Chondrocyte (in vitro differentiated cells): ENCODE measurements around the gene MAPK8. TPM values are rescaled to one million over a fixed set of nuclear protein-coding genes. Genes with fewer than 3 reads are reported as not detected.

ENCODE experiments used
- DNase-seq: peaks from one replicate; pipeline ENCODE4 v3.0.0; 2021; ENCODE audit warnings: mixed read lengths, low spot score
- H3K27ac Mint-ChIP-seq: one replicate; pipeline ENCODE4 v1.8.0; 2021; ENCODE audit warnings: mild to moderate bottlenecking, moderate library complexity, mixed read lengths; ENCODE audit not compliant: unreplicated experiment
- H3K27me3 Mint-ChIP-seq: 2 replicates; pipeline ENCODE4 v1.8.0; 2021; ENCODE audit warnings: low read depth, mixed read lengths
- H3K36me3 Mint-ChIP-seq: 2 replicates; pipeline ENCODE4 v1.8.0; 2021; ENCODE audit warnings: low read depth, mixed read lengths
- H3K4me1 Mint-ChIP-seq: 2 replicates; pipeline ENCODE4 v1.8.0; 2021; ENCODE audit warnings: low read depth, mild to moderate bottlenecking, mixed read lengths
- H3K4me3 Mint-ChIP-seq: one replicate; pipeline ENCODE4 v1.8.0; 2021; ENCODE audit warnings: mild to moderate bottlenecking, moderate library complexity, mixed read lengths; ENCODE audit not compliant: unreplicated experiment
- H3K9me3 Mint-ChIP-seq: 2 replicates; pipeline ENCODE4 v1.8.0; 2021; ENCODE audit warnings: low read depth, mixed read lengths
- CTCF ChIP-seq: fragments of 200-600 bp; sonication (generic); IDR thresholded peaks from 2 replicates; pipeline ENCODE4 v1.5.0; 2021; ENCODE audit warnings: antibody characterized with exemption, mild to moderate bottlenecking, moderate library complexity
- total RNA-seq: library from RNA; stranded (reverse); gene quantifications from 3 replicates; pipeline ENCODE4 v1.2.1, GENCODE V29; 2021

The MAPK8 gene
- total RNA-seq, 1 donor from 2014 or later, result 43.4 TPM

DNA sequence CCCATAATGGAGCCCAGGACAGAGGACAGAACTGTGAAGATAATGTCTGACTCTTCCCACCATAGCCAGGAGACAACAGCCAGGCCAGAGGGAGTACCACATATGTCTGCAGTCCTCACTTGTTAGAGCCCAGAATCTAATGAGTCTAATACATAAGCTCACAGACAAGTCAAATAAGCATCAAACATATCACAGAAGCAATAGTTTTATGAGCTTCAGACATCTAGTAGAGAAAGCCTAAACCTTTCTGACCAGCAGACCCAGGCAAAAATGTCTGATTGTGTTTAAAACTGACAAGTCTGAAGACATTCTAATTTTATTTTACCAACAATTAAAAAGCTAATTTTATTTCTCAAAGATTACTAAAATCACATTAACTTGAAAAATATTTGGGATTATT, 75.5 kb downstream of the MAPK8 start:
- H3K27me3 Mint-ChIP-seq, result no peaks in the 10 kb centered on the region
- TF ChIP-seq CTCF, result no peak
- H3K27ac Mint-ChIP-seq, result no peak overlapping the region
- H3K4me1 Mint-ChIP-seq, result peaks cover 29% of the 10 kb centered on the region
- DNase-seq, result no peak
- H3K36me3 Mint-ChIP-seq, result peaks cover 3% of the 10 kb centered on the region
- H3K4me3 Mint-ChIP-seq, result no peak overlapping the region
- peaks cover 3% of the 10 kb centered on the region for H3K9me3 Mint-ChIP-seq

DNA sequence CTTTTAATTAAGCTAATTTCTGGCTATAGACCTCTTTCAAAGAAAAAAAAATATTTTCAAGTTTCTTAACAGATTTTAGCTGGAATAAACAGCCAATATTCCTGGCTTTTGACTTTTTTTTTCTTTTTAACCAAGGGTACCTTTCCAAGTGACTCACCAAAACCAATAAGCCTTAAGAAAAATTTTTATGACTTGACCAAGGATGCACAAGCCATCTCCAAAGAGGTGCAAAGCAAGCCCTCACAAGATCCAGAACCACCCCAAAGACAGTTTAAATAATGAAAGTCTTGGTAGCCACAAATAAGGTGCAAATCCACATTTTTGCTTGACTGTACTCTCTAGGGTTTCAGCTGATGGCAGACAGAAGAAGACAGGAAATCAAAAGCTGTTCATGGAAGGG, 76.5 kb downstream of the MAPK8 start:
- no peak for TF ChIP-seq CTCF
- Mint-ChIP-seq H3K9me3 (peaks cover 3% of the 10 kb centered on the region), H3K4me1 (peaks cover 28% of the 10 kb centered on the region), H3K36me3 (peaks cover 3% of the 10 kb centered on the region), H3K27me3 (no peaks in the 10 kb centered on the region), H3K4me3 (no peak overlapping the region), H3K27ac (no peak overlapping the region)
- no peak for DNase-seq

GRCh38 chr10:48383393-48383792, 76.9 kb downstream of the MAPK8 start:
- DNase-seq, result no peak
- Mint-ChIP-seq H3K27me3 (no peaks in the 10 kb centered on the region), H3K27ac (no peak overlapping the region), H3K9me3 (peaks cover 3% of the 10 kb centered on the region), H3K4me1 (peaks cover 24% of the 10 kb centered on the region), H3K36me3 (peaks cover 3% of the 10 kb centered on the region), H3K4me3 (no peak overlapping the region)
- TF ChIP-seq CTCF, result no peak

DNA sequence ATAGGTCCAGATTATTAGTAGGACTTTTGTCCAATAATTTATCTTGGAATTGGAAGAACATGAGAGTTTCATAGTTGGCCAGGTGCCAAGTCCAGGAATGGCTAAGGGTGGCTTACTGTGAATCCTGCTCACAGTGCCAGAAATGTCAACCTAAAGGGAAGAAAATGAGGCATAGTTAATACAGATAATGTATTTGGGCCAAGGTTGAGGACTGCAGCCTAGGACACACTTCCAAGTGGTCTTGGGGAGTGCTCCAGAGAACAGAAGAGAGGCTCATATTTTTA, 78.2 kb downstream of the MAPK8 start:
- Mint-ChIP-seq H3K4me3 (no peak overlapping the region), H3K36me3 (peaks cover 3% of the 10 kb centered on the region), H3K27me3 (no peaks in the 10 kb centered on the region), H3K27ac (no peak overlapping the region), H3K4me1 (peaks cover 20% of the 10 kb centered on the region), H3K9me3 (peaks cover 3% of the 10 kb centered on the region)
- DNase-seq, result no peak
- no peak for TF ChIP-seq CTCF

DNA sequence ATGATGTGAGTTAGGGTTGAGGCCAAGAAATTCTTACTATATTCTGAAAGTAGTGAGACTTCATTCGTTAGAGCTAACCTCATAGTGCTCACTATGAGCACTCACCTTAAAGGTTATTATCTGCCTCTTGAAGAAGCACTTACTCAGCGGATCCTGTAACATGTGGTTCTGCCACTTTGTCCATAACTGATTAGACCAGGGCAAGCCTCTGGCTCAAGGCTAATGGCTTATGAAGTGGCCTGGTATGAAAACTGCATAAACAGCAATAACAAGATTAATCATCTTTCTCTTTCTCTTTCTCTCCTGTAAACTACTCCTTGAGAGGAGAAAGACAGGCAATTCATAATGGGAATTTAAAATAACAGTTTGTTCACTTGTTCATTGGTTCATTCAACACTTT, 82.8 kb downstream of the MAPK8 start:
- no peak overlapping the region for H3K4me3 Mint-ChIP-seq
- no peaks in the 10 kb centered on the region for H3K36me3 Mint-ChIP-seq
- peaks cover 28% of the 10 kb centered on the region for H3K4me1 Mint-ChIP-seq
- H3K9me3 Mint-ChIP-seq, result no peaks in the 10 kb centered on the region
- no peak for TF ChIP-seq CTCF
- no peak for DNase-seq
- no peak overlapping the region for H3K27ac Mint-ChIP-seq
- no peaks in the 10 kb centered on the region for H3K27me3 Mint-ChIP-seq
